Duodenal mucosa (tissue), 2 donors: ENCODE results near the gene GMDS.
"Not testable (repeated sequence)": the region's sequence is repeated elsewhere in the genome, so short reads cannot be mapped to it uniquely, and the experiment has no call there.

Source experiments
- H3K27ac ChIP-seq: one replicate; pipeline ENCODE4 v1.7.0; 2013; ENCODE audit warnings: low read depth, low read length
- H3K27me3 ChIP-seq, 2 donors: one replicate each; pipeline ENCODE4 v1.7.0; 2013; ENCODE audit warnings: low read length in 2 of 2, control low read depth in 1 of 2; ENCODE audit not compliant: insufficient read depth in 2 of 2, control insufficient read depth in 1 of 2
- H3K36me3 ChIP-seq, 2 donors: one replicate each; pipeline ENCODE4 v1.7.0; 2013; ENCODE audit warnings: low read length in 2 of 2, control low read depth in 1 of 2; ENCODE audit not compliant: insufficient read depth in 2 of 2, control insufficient read depth in 1 of 2
- H3K4me1 ChIP-seq, 2 donors: one replicate each; pipeline ENCODE4 v1.7.0; 2013; ENCODE audit warnings: low read length in 2 of 2, control low read depth in 1 of 2; ENCODE audit not compliant: insufficient read depth in 2 of 2, control insufficient read depth in 1 of 2
- H3K4me3 ChIP-seq, 2 donors: one replicate each; pipeline ENCODE4 v1.7.0; 2013; ENCODE audit warnings: low read length in 2 of 2, low read depth in 1 of 2
- H3K9ac ChIP-seq, 2 donors: one replicate each; pipeline ENCODE4 v1.7.0; 2013; ENCODE audit warnings: low read length in 2 of 2, low read depth in 1 of 2
- H3K9me3 ChIP-seq, 2 donors: one replicate each; pipeline ENCODE4 v1.7.0; 2013; ENCODE audit warnings: low read length in 2 of 2, control low read depth in 1 of 2; ENCODE audit not compliant: control insufficient read depth in 1 of 2

The GMDS gene

GRCh38 chr6:1697688-1698351, 547.6 kb downstream of the GMDS start:
- Histone ChIP-seq H3K4me3 (no peak overlapping the region), H3K4me1 (no peaks in the 10 kb centered on the region), H3K36me3 (peaks cover 5 to 8% of the 10 kb centered on the region in 2 donors), H3K27ac (no peak overlapping the region), H3K9ac (no peak overlapping the region), H3K9me3 (no peaks in the 10 kb centered on the region), H3K27me3 (no peaks in the 10 kb centered on the region)

GRCh38 chr6:1696463-1696850, 548.9 kb downstream of the GMDS start:
- Histone ChIP-seq H3K27ac (no peak overlapping the region), H3K9ac (no peak overlapping the region), H3K36me3 (peaks cover 5 to 8% of the 10 kb centered on the region in 2 donors), H3K9me3 (no peaks in the 10 kb centered on the region), H3K4me3 (no peak overlapping the region), H3K27me3 (no peaks in the 10 kb centered on the region), H3K4me1 (no peaks in the 10 kb centered on the region)

DNA sequence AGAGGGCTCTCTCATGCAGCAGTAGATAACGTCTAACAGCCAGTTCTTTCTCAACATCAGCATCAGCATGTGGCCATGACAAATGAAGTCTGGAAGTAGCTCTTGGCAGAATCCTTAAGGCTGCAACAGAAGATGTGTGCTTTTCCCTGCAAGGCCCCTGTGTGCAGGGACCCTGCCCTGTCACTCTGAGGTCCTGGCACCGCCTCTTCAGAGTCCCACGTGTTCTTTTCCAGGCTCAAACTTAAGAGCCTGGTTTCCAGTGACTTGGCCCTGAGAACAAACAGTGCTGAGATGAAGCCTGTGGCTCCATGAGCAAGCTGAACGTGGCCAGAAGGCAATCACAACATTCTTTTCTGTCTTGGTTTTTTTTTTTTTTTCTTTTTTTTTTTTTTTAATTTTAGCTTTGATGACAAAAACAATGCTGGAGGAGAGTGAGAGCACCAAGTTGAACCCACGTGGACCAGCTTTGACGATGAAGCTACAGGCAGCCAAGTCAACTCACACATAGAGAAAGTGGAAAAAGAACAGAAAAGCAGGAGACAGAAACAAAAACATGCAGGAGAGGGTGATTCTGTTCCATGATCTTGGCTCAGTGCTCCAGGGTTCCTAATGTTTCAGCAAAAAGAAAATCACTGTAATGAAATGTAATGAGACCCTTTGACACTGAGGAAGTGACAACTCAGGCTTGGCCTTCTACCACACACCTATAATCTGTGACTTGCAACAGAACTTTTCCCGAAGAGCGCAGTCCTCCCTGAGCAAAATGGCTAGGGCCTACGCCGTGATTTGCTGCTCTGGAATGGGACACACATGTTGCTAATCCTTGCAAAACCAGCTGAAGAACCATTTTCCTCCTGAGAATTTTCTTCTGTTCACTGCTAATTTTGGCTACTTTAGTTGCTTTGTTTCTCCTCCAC, 549.6 kb downstream of the GMDS start:
- no peak overlapping the region for H3K27ac ChIP-seq
- no peaks in the 10 kb centered on the region for H3K27me3 ChIP-seq
- no peak overlapping the region for H3K4me3 ChIP-seq
- H3K9me3 ChIP-seq, result no peaks in the 10 kb centered on the region
- H3K9ac ChIP-seq, result no peak overlapping the region
- H3K4me1 ChIP-seq, result no peaks in the 10 kb centered on the region
- H3K36me3 ChIP-seq, result peaks cover 5 to 8% of the 10 kb centered on the region in 2 donors

GRCh38 chr6:1691828-1692227, 553.6 kb downstream of the GMDS start:
- H3K36me3 ChIP-seq, H3K9me3 ChIP-seq, H3K4me3 ChIP-seq, H3K27me3 ChIP-seq, H3K27ac ChIP-seq, H3K9ac ChIP-seq, H3K4me1 ChIP-seq: not testable (repeated sequence)

DNA sequence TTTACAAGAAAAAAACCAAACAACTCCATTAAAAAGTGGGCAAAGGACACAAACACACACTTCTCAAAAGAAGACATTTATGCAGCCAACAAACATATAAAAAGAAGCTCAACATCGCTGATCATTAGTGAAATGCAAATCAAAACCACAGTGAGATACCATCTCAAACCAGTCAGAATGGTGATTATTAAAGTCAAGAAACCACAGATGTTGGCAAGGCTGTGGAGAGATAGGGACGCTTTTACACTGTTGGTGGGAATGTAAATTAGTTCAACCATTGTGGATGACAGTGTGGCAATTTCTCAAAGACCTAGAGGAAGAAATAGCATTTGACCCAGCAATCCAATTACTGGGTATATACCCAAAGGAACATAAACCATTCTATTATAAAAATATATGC, 554.7 kb downstream of the GMDS start:
- H3K4me1 ChIP-seq, H3K27me3 ChIP-seq, H3K36me3 ChIP-seq, H3K4me3 ChIP-seq, H3K9ac ChIP-seq, H3K9me3 ChIP-seq, H3K27ac ChIP-seq: not testable (repeated sequence)

DNA sequence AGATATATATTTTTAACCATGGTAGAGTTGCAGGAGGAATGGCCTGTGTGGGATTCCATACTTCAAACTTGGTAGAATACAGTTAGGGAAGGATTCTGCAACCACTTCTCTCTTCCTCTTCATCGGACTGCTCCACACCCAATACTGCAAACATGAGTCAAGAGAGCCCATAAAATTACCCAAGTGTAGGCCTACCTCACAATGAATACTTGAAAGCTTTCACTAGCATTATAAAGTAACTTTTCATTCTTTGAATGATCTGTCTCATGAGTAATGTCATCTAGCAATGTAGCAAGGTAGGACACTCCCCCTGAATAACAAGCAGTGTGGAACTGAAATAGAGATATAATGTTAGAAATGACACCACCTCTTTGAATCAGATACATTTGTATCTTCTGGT, 556.3 kb downstream of the GMDS start:
- Histone ChIP-seq H3K9me3 (no peaks in the 10 kb centered on the region), H3K4me3 (no peak overlapping the region), H3K9ac (no peak overlapping the region), H3K36me3 (peaks cover 0 to 4% of the 10 kb centered on the region in 2 donors), H3K4me1 (no peaks in the 10 kb centered on the region), H3K27me3 (no peaks in the 10 kb centered on the region), H3K27ac (no peak overlapping the region)

- H3K9ac ChIP-seq, result no peak overlapping the region
- H3K4me3 ChIP-seq, result no peak overlapping the region
- no peaks in the 10 kb centered on the region for H3K4me1 ChIP-seq
- no peak overlapping the region for H3K27ac ChIP-seq
- peaks cover 0 to 2% of the 10 kb centered on the region in 2 donors for H3K36me3 ChIP-seq
- no peaks in the 10 kb centered on the region for H3K27me3 ChIP-seq
- H3K9me3 ChIP-seq, result no peaks in the 10 kb centered on the region
These were observed 557.0 kb downstream of the GMDS start for GRCh38 chr6:1688396-1688795.

GRCh38 chr6:1687402-1687801, 558.0 kb downstream of the GMDS start:
- no peaks in the 10 kb centered on the region for H3K9me3 ChIP-seq
- H3K4me3 ChIP-seq, result no peak overlapping the region
- no peaks in the 10 kb centered on the region for H3K27me3 ChIP-seq
- no peaks in the 10 kb centered on the region for H3K4me1 ChIP-seq
- H3K36me3 ChIP-seq, result no peaks in the 10 kb centered on the region
- H3K9ac ChIP-seq, result no peak overlapping the region
- H3K27ac ChIP-seq, result no peak overlapping the region

DNA sequence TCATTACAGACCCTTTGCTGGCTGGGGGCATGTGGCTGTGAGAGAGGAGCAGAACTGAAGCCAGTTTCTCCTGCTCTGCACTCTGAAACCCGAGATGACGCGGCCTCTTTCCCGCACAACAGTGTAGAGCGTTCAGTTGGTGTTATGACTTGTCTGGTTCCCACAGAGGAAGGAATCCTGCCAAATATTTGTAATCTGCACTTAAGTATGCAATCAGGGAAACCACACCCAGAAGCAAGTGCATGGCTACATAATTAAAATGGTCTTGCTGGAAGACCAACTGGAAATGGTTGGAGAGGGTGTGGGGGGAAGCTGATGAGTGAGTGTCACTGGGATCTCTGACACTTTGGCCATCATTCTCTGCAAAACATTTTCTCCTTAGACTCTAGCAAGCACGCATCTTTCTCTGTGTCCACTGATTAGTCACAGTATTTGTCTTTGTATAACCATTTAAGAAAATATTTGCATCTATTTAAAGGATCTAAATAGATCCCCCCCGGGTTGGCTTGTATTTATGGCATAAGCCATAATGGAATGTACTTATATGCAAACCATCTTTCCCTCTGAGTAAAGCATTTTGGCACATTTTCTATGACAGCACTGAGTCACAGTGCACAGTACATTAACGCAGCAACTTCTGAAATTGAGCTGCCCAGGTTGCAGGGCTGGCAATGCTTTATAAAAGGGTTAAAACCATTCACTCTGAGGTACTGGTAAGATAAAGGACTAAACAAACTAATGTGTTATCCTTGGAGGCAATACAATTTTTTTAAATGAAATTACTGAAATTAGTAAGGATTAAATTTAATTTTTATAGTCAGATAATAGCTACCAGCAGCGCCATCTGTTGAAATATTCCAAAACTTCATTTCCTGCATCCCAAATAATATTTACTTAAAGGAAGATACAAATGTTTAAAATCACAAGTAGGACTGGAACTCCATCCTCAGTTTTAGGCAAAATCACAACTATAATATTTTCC, 559.0 kb downstream of the GMDS start:
- Histone ChIP-seq H3K4me3 (no peak overlapping the region), H3K9me3 (no peaks in the 10 kb centered on the region), H3K27ac (no peak overlapping the region), H3K36me3 (no peaks in the 10 kb centered on the region), H3K9ac (no peak overlapping the region), H3K27me3 (no peaks in the 10 kb centered on the region), H3K4me1 (no peaks in the 10 kb centered on the region)

DNA sequence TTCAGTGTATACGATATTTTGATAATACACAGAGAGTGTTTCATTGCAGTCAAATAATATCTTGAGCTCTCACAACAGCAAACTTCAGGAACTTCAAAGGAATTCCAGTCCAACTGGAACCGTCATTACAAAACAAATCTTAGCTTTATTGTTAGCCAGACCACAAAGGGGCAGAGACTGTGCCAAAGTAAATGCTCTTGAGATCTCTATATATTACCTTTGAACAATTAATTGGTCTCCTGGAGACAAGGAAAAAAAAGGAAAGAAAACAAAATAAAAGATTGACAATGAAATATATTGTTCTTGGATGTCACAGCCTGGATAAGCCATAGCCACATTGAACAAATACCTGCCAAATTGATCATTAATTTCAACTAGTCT, 565.7 kb downstream of the GMDS start:
- Histone ChIP-seq H3K36me3 (no peaks in the 10 kb centered on the region), H3K27me3 (no peaks in the 10 kb centered on the region), H3K4me3 (no peak overlapping the region), H3K27ac (no peak overlapping the region), H3K9me3 (no peaks in the 10 kb centered on the region), H3K4me1 (peaks cover 0 to 19% of the 10 kb centered on the region in 2 donors), H3K9ac (no peak overlapping the region)
